Stimulated activated CD8-positive, alpha-beta memory T cell treated with anti-CD3 and anti-CD28 coated beads, Interleukin-15, amount 100 ng/mL, for 24 hours (primary cell): Measurements from ENCODE around the gene ZSWIM4.
"Not testable (repeated sequence)": the region's sequence is repeated elsewhere in the genome, so short reads cannot be mapped to it uniquely, and the experiment has no call there.

ENCODE experiments used
- DNase-seq: peaks from one replicate; pipeline ENCODE4 v3.0.0-alpha.2; 2020; ENCODE audit warnings: low read depth

Gene ZSWIM4

DNA sequence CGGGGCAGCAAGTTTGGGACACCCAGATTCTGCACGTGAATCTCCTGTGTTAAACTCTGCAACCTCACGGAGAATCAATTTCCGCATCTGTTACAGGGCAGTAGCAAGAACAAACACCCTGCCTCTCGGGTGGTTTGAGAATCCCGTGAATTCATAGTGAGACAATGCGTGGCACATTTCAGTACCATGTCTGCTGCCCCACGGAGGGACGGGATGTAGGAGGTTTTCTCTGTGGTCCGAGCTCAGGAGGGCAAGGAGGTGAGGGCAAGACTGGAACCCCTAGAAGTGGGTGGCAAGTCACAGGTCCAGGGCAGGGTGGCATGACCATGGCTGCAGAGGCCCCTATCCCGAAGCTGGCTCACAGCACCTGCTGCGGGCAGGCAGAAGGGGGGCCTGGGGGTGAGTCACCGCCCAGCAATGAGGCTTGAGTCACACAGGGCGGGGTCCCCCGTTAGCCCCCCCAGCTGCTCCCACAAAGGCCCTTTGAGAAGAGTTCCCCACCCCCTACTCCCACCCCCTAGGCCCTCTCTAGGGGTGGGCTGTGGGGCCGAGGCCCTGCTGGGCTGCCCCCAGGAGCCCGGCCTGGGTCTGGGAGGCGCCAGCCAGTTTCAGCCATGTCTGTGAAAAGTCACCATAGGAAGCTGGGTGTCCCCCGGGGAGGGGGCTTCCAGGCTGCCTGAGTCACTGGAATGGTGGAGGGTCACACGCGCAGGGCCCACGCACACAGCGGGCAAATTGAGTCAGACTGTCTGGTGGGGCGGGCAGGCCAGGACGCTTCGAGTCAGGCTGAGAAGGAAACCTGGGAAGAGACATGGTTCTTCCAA lies 55.9 kb downstream of the ZSWIM4 start:
- no peak for DNase-seq

DNA sequence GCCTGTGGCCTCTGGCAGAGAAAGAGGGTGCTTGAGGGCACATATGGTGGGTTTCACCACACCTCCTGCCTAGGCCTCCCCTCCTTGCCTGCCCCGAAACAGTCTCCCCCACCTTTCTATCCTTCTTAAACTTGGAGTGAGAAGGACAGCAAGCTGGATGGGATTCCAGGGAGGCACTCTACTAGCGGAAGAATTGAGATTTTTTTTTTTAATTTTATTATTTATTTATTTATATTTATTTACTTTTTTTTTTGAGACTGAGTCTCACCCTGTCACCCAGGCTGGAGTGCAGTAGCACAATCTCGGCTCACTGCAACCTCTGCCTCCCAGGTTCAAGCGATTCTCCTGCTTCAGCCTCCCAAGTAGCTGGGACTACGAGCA lies 56.5 kb downstream of the ZSWIM4 start:
- not testable (repeated sequence) for DNase-seq

DNA sequence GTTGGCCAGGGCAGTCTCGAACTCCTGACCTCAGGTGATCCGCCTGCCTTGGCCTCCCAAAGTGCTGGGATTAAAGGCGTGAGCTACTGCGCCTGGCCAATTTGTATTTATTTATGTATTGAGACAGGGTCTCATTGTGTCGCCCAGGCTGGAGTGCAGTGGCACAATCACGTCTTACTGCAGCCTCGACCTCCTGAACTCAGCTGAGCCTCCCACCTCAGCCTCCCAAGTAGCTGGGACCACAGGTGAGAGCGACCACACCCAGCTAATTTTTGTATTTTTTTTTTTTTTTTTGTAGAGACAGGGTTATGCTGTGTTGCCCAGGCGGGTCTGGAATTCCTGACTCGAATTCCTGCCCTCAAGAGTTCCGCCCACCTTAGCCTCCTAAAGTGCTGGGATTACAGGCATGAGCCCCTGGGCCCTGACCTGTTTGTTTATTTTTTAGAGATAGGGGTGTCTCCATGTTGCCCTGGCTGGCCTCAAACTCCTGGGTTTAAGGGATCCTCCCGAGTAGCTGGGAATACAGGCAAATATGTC lies 57.0 kb downstream of the ZSWIM4 start:
- DNase-seq, result not testable (repeated sequence)

DNA sequence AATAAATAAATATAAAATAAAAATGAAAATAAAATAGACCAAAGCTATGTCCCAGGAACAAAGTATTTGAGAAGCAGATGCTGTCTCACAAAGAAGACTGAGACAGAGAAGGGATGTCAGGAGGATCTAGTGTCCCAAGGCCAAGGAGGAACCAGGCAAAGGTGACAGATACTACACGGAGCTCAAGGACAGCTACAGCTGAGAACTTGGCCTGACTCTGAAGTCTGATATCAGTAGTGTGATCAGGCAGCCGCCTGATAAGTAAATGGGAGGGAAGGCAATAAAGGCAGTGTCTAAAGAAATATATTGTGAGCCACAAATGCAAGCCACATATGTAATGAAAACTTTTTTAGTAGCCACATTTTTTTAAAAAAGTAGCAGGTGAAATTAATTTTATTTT lies 61.3 kb downstream of the ZSWIM4 start:
- no peak for DNase-seq

DNA sequence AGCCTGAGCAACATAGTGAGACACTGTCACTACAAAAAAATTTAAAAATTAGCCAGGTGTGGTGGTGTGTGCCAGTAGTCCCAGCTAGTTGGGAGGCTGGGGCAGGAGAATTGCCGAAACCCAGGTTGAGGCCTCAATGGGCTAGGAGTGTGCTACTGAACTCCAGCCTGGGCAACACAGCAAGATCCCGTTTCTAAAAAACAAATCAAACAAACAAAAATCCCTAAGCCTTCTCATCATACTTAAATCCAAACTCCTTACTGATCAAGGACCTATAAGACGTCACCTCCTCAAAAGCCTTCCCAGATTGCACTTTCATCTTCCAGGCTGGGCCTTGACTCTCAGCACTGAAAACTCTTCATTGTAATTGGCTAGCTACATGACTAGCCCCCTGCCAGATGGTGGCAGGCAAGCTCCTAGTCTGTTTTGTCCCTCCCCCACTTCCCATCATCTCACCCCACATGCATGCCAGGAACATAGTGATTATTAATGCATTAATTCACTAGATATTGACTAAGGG lies 64.2 kb downstream of the ZSWIM4 start:
- no peak for DNase-seq

DNA sequence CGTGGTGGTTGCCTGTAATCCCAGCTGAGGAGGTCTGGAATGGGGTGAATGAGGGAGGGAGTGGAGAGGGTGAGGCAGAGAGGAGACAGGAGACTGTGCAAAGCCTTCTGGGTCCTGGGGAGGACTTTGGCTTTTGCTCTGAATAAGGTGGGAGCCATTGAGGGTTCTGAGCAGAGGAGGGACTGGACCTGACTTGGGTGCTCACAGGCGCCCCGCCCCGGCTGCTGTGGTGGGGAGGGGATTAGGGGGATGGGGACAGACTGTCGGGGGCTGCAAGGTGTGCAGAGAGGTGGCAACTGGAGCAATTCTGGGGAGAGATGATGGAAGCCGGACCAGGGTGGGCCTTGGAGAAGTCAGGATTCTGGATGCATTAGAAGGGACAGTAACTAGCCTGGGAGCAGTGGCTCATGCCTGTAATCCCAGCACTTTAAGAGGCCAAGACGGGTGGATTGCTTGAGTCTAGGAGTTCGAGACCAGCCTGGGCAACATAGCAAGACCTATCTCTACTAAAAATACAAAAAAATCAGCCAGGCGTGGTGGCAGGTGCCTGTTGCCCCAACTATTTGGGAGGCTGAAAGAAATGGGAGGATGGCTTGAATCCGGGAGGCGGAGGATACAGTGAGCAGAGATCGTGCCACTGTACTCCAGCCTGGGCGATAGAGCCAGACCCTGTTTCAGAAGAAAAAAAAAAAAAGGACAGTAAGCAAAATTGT lies 65.6 kb downstream of the ZSWIM4 start:
- no peak for DNase-seq

DNA sequence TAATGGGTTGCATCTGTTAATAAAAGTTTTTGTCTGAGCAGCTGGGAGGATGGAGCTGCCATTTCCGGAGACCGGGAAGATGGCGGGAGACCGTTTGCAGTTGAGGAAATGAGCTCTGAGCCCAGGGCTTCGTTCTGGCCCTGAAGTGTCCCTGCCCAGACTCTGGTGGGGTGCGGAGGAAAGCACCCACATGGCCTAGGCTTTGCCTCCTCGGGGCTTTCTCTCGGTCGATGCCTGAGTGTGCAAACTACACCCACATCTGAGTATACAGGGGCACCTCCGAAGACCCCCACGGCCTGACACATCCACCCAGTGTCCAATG lies 66.1 kb downstream of the ZSWIM4 start:
- DNase-seq, result no peak

DNA sequence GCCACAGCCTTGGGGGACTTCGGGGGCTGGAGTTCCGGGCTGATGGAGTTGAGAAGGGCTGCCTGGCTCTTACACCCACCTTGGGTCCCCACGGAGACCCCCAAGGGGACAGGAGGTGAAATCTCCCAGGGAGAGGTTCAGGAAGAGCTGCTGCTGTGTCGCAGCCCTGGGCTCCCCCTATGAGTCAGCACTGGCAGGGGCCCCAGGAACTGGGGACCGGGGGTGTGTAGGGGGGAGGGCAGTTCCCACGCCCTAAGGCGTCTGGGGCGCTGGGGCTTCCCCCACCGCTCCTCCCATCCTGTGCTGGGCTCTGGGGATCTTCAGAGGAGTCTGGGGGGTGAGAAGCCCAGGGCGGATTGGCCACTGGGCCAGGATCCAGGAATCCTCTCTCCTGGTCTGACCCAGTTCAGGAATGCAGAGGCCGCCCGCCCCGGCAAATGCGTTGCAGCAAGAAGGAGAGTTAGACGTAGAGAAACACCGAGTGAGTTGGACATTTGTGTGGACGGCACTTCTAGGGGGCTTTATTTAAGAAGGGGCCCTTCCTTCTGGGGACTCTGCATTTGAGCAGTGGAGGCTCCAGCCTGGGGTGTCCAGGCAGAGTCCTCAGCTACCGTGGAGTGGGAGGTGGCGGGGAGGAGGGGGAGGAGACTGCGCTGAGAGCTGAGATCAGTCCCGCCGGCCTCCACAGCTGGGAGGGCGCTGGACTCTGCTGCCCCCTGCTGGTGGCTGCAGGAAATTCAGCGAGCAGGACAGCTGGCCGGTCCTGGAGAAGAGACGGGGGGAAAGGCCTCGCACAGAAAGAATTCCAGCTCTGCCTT lies 66.7 kb downstream of the ZSWIM4 start:
- DNase-seq, result peak; percentile 91

DNA sequence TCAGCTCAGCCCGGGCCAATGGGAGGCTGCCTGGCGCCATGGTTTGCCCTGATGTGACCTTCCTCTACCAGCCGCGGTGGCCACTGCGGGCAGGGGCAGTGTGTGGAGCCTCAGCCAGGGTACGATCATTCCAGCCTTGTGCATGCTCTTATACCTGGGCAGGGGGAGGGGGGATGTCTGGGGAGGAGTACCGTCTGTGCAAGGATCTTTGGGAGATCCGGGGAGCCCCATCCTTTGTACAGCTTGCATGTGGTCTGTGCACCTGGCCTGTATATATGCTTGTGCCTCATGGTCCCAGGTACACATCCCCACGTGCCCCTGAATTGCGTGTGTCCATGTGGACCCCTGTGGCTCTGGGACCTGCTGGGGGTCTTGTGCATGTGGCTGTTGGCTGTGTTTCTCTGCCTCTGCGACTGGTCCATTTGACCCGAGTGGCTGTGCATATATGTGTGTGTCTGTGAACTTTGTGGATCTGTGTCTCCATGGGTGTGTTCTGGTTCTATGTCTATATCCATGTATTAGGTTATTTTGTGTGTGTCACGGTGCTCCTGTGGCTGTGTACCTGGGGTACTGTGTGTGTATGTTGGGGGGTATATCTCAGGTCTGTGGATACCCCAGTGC lies 68.9 kb downstream of the ZSWIM4 start:
- no peak for DNase-seq

DNA sequence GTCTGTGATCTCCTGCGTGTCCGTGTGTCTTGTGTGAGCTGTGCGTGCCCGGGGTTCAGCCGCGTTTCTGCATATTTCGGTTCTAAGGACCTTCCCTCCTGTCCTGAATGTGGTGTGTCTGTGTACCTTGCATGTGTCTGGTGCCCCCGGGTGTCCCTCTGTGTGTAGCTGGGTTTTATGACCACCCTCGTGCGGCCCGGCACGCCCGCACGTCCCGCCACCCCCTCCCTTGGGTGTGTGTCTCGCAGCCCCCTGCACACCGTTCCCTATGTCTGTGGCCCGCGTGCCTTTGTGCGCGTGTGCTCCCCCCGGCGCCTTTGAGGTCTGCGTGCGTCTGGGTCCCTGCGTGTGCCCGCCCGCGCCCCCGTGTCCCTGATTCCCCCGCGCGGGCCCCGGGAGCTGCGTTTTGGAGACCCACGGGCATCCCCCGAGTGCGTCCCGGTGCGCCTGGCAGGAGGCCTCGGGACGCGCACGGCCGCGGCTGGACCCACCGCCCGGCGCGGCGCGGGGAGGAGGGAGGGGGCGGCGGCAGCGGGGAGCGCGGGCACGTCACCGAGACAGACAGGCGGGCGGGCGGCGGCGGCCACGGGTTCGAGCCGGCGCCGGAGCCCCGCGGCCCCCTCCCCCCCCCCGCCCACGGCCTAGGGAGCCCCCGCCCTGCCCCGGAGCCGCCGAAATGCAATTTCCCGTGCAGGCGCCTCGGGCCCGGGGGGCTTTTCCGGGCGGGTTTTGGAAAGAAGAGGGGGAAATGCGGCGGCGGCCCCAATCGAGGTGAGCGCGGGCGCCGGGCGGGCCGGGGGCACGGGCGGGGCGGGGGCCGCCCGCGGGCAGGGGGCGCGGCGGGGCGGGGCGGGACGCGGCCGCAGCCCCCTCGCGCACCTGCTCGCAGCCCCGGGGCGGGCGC lies 69.7 kb downstream of the ZSWIM4 start:
- DNase-seq, result no peak

DNA sequence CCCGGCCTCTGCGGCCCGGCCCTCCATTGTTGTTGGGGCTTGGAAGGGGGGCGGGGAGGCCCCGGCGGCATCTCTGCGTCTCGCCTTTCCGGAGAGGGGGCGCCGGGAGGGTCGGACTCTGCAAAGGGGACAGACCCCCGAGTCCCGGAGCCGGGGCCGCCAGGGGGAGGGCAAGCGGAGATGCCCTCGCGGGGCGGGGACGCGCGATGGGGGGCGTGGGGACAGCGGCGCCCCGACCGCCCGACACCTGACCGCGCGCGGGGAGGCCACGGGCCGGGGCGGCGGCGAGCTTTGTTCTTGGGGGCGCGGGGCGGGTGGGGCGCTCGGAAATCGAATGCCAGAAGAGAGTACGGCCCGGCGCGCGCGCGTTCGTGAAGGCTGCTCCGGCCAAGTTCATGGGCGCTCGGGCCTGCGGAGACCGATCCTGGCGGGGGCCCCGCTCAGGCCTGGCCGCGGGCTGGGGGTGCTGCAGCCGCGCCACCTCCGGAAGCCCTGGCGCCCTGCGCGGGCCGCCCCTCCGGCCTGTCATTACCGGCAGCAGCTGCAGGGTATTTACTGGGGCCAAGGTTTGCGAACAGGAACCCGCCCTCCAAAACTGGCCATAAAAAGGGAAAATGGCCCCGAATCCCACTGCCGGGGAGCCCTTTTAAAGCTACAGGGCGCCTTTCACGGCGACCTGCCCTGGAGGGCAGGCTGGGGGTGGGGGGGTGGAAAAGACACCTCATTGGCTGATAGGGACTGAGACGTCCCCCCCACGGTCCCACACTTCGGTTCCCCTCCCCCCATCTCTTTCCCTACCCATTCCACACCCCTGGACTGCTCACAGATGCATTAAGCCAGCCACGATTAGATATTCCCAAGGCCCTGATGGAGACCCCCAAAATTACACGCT lies 70.6 kb downstream of the ZSWIM4 start:
- DNase-seq, result no peak

DNA sequence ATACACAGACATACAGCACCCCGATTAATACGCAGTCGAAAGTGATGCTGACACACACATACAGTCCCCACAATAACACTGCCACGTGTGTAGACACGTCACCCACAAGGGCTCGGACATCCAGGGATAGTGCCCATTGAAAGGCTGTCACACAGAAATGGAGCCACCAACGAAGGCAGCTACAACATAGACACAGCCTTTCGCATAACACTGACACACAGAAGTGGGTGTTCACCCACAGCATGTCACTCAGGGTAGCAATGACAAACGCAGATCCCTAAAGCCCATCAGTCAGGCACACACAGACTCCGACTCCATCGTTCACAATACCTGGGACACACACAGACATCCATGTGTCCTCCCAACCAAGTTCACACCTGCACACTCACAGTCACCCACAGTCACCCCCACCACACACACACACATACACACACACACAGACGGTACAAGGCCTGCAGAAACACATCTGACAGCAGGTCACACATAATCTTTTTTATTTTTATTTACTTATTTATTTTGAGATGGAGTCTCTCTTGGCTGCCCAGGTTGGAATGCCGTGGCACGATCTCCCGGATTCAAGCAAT lies 71.3 kb downstream of the ZSWIM4 start:
- DNase-seq, result no peak

DNA sequence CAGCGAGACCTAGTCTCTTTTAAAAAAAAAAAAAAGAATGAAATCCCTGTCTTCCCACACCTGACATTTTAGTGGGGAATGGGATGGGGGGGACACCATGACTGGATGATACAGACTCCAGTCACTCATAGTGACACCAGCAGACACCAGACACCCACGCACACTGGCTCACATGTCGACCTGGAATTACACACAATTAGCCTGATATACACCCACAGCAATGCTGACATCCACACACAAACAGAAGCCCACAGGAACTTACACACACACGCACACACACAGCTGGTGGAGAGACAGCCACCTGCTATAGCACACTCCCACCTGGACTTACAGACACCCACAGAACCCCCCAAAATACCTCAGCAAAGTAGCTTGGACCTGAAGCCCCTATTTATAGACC lies 73.4 kb downstream of the ZSWIM4 start:
- no peak for DNase-seq

DNA sequence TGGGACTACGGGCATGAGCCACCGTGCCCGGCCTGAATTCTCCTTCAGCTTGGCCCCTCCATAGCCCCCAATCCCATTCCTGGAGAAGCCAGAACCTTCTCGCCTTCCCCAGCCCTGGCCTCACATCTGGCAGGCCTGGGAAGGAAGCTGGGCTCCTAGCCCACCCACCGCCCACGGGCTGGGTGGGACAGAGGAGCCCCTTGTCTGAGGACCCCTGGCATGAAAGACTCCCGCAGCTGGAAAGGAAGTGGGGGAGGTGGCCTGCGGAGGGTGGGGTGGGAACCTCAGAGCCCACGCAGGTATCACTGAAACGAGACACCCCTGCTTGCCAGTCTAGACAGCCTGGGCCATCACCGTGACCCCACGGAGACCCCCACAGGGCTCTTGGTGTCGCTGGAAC lies 74.0 kb downstream of the ZSWIM4 start:
- DNase-seq, result no peak

DNA sequence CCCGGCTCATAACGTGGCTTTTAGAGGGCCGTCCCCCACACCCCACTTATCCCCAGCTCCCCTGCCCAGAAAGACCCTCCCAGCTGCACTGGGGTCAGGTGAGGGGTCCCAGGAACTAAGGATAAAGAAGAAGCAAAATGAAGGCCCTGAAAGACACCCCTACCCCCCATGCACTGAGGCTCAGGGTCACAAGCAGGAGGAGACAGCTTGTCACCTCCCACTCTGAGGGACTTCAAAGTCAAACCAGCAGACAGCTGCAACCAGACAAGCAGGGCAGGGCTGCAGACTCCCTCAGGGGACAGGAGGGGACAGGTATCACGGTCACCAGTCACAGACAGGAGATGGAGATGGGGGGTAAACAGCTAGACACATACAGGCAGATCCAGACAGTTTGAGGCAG lies 75.6 kb downstream of the ZSWIM4 start:
- DNase-seq, result no peak

DNA sequence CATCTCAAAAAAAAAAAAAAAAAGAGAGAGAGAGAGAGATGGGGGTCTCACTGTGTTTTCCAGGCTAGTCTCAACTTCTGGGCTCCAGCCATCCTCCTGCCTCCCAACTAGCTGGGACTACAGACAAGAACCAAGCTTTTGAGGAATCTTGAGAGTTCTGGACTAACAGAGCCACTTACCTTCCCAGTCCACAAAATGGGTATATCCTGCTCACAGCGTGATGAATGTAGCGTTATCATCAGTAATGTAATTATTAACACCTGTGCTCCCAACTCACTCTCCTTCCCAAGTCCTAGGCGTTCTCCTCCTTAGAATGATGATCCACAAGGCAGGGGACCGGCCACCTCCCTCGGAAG lies 77.1 kb downstream of the ZSWIM4 start:
- no peak for DNase-seq

DNA sequence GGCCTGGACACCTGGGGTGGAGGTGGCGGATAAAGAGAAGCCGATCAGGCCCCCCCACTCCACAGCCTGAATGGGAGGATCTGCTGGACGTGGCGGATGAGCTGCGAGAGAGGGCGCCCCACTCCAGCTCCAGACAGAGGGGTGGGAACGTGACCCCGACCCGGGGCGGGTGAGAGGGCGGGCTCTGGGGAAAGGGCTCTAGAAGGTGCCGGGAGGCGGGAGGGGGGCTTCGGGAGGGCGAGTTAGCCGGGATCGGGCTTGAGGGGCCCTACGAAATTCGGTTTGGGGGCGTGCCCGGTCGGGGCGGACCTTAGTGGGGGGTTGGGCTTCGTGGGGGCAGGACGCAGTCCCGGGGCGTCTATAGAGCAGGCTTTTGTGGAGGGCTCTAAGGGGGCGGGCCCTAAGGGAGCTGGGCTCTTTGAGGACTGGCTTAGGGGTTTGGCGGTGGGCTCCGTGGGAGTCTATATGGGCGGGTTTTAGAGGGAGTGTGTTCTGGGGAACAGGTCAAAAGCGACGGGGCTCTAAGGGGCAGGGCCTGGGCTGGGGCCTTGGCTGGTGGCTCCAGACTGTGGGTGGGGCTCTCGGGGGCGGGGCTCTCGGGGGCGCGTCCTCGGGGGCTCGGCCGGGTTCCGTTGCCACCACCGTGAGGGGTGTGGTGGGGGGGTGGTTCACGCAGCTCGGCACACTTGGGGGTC lies 77.6 kb downstream of the ZSWIM4 start:
- no peak for DNase-seq

DNA sequence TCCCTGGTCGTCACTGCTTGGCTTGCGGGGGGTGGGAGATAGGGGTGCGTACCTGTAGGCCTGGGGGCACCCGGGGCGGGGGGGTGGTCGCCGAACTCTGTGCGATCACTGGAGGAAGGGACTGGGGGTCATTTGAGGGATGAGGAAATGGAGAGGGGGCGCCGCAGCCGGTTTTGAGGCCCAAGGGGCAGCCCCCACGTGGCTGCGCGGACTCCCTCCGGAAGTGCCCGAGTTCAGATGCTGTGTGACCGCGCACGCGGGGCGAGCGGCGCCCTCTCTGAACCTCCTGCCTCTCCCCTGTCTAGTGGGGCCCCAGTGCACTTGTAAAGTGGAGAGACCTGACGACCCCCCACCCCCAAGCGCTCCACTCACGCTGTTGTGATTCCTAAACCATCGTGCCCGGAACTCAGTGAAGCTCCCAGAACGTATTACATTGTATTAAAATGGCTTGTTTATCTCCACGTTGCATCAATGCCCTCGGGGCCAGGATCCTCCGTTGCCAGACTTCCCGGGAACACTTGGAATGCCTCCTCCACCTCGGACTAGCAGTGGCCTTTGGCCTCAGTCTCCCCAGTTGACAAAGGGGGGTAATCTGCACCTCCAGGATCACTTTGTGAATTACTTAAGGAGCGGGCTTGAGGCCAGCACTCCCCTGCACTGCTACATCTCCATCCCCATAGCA lies 78.7 kb downstream of the ZSWIM4 start:
- no peak for DNase-seq
